Cortex of kidney (tissue), 1 donor: ENCODE results near the gene EEFSEC.

Experiments used
- DNase-seq: peaks from one replicate; lab custom pipeline; 2025; lab: John Stamatoyannopoulos, UW

Gene EEFSEC

GRCh38 chr3:128412180-128413002 lies 259.1 kb downstream of the EEFSEC start:
- no peak for DNase-seq

GRCh38 chr3:128413003-128413370 lies 259.7 kb downstream of the EEFSEC start:
- DNase-seq = no peak

GRCh38 chr3:128413413-128414205 lies 260.3 kb downstream of the EEFSEC start:
- DNase-seq = no peak

GRCh38 chr3:128415200-128415772 lies 262.0 kb downstream of the EEFSEC start:
- DNase-seq = no peak

GRCh38 chr3:128415773-128416577 lies 262.7 kb downstream of the EEFSEC start:
- no peak for DNase-seq

GRCh38 chr3:128416578-128417211 lies 263.4 kb downstream of the EEFSEC start:
- DNase-seq = no peak

- no peak for DNase-seq
Observed at GRCh38 chr3:128418900-128419299, 265.6 kb downstream of the EEFSEC start.

GRCh38 chr3:128419311-128419710 lies 266.0 kb downstream of the EEFSEC start:
- no peak for DNase-seq

- DNase-seq = no peak
Observed at GRCh38 chr3:128420289-128420688, 267.0 kb downstream of the EEFSEC start.

- no peak for DNase-seq
Observed at GRCh38 chr3:128420720-128421438, 267.6 kb downstream of the EEFSEC start.

- no peak for DNase-seq
Observed at GRCh38 chr3:128421439-128421836, 268.2 kb downstream of the EEFSEC start.

- DNase-seq = no peak
Observed at GRCh38 chr3:128421966-128422365, 268.7 kb downstream of the EEFSEC start.

- no peak for DNase-seq
Observed at GRCh38 chr3:128422762-128423524, 269.7 kb downstream of the EEFSEC start.

GRCh38 chr3:128423525-128424147 lies 270.4 kb downstream of the EEFSEC start:
- DNase-seq = no peak

- DNase-seq = no peak
Observed at GRCh38 chr3:128424508-128425069, 271.3 kb downstream of the EEFSEC start.

GRCh38 chr3:128425142-128425845 lies 272.0 kb downstream of the EEFSEC start:
- no peak for DNase-seq

GRCh38 chr3:128425846-128426127 lies 272.5 kb downstream of the EEFSEC start:
- DNase-seq = no peak

- no peak for DNase-seq
Observed at GRCh38 chr3:128426128-128426921, 273.0 kb downstream of the EEFSEC start.
